ENCODE data around the gene LPAR1. TPM values are rescaled to one million over a fixed set of nuclear protein-coding genes. Genes with fewer than 3 reads are reported as not detected.
A peak's percentile ranks its signal among the peaks of the same experiment; 100 is the strongest.

Gene LPAR1
- total RNA-seq, 1 experiment from 2014 or later = 4.9 TPM

DNA sequence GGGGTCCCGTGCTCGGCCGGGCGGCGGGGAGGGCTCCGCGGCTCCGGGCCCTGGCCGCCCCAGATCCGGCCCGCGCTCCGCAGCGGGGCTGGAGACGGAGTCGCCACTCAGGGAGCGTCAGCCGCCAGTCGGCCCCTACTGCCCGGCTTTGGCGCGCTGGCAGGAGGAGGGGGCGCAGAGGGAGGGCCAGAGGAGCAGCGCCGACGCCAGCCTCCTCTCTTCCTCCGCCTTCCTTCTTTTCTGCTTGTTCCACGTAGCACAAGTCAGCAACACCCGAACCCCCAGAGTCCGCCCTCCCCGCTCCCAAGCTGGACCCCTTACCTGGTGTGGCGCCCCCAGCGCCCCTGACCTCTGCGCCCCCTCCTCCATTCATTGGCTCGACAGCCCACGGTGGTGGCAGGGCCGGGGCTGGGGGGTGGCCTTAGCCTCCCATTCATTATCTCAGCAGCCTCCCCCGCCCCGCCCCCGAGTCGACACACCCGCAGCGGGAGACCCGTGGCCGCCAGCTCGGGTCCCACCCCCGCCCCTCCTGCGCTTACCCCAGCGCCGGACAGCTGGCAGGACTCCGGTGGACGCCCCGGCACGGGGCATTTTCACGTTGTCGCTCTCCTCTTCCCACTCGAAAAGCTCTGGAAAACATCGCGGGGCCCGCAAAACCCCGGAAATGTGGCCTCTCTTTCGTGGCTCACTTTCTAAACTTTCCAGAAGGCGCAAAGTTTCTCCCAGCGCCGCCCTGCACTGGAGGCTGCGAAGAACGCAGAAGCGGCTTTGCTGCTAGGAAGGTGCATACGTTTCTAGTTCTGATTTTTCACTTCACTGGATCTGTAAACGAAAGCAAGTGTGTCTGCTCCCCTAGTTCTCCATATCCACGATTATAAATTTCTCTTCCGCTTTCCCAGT is at the start of gene LPAR1 (continued):
- TF ChIP-seq E2F5 (CRISPR knock-in tag; IDR thresholded peaks at IDR 0.05) (no peak), TCF7 (CRISPR knock-in tag; IDR thresholded peaks at IDR 0.05; ENCODE audit: low read depth) (no peak)
- TF ChIP-seq, protein P1, sequence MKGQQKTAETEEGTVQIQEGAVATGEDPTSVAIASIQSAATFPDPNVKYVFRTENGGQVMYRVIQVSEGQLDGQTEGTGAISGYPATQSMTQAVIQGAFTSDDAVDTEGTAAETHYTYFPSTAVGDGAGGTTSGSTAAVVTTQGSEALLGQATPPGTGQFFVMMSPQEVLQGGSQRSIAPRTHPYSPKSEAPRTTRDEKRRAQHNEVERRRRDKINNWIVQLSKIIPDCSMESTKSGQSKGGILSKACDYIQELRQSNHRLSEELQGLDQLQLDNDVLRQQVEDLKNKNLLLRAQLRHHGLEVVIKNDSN (CRISPR knock-in tag; IDR thresholded peaks at IDR 0.05) = no peak

GRCh38 chr9:111078391-111079038 is 40.2 kb upstream of the LPAR1 start:
- DNase-seq (ENCODE audit: low spot score) = no peak
- TF ChIP-seq GTF2I (CRISPR knock-in tag; conservative IDR thresholded peaks at IDR 0.05) (no peak), OVOL2 (CRISPR knock-in tag; IDR thresholded peaks at IDR 0.05; ENCODE audit: borderline replicate concordance) (no peak), JUN (CRISPR knock-in tag; IDR thresholded peaks at IDR 0.05) (no peak), ZNF121 (CRISPR knock-in tag; IDR thresholded peaks at IDR 0.05) (no peak), NFE2L1 (CRISPR knock-in tag; IDR thresholded peaks at IDR 0.05) (no peak), IRF2 (CRISPR knock-in tag; IDR thresholded peaks at IDR 0.05; ENCODE audit: borderline replicate concordance, low read depth) (no peak), NR2C2 (CRISPR knock-in tag; IDR thresholded peaks at IDR 0.05) (no peak), FOXJ3 (CRISPR knock-in tag; IDR thresholded peaks at IDR 0.05; ENCODE audit: borderline replicate concordance) (no peak)
- TF ChIP-seq, protein P2, sequence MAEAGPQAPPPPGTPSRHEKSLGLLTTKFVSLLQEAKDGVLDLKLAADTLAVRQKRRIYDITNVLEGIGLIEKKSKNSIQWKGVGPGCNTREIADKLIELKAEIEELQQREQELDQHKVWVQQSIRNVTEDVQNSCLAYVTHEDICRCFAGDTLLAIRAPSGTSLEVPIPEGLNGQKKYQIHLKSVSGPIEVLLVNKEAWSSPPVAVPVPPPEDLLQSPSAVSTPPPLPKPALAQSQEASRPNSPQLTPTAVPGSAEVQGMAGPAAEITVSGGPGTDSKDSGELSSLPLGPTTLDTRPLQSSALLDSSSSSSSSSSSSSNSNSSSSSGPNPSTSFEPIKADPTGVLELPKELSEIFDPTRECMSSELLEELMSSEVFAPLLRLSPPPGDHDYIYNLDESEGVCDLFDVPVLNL (CRISPR knock-in tag; IDR thresholded peaks at IDR 0.05; ENCODE audit: borderline replicate concordance, low read depth) = no peak
- CTCF ChIA-PET = no interaction called here
- H3K4me3 Mint-ChIP-seq = no peak overlapping the region
- 0 out of 2 replicates have a peak overlapping the region, but pooled peaks have one; percentile 7 for H3K27ac Mint-ChIP-seq
- no peaks in the 10 kb centered on the region for H3K9me3 Mint-ChIP-seq
- no peaks in the 10 kb centered on the region for H3K27me3 Mint-ChIP-seq (ENCODE audit: low read depth)
- no peaks in the 10 kb centered on the region for H3K36me3 Mint-ChIP-seq
- no peaks in the 10 kb centered on the region for H3K4me1 Mint-ChIP-seq
- no peak for ATAC-seq
- POLR2A ChIA-PET = no interaction called here

GRCh38 chr9:111076519-111076918 is 38.2 kb upstream of the LPAR1 start:
- TF ChIP-seq NFYB (CRISPR knock-in tag; conservative IDR thresholded peaks at IDR 0.05; ENCODE audit: low read depth) (no peak), EMX1 (CRISPR knock-in tag; IDR thresholded peaks at IDR 0.05) (no peak), RELA (CRISPR knock-in tag; IDR thresholded peaks at IDR 0.05; ENCODE audit: borderline replicate concordance) (no peak), ATF1 (CRISPR knock-in tag; IDR thresholded peaks at IDR 0.05) (no peak), IRF2 (CRISPR knock-in tag; IDR thresholded peaks at IDR 0.05; ENCODE audit: borderline replicate concordance, low read depth) (no peak), ZBTB21 (CRISPR knock-in tag; IDR thresholded peaks at IDR 0.05; ENCODE audit: borderline replicate concordance) (no peak), NR1H2 (CRISPR knock-in tag; IDR thresholded peaks at IDR 0.05) (no peak), ZNF232 (CRISPR knock-in tag; IDR thresholded peaks at IDR 0.05) (no peak)
- TF ChIP-seq, protein P3, sequence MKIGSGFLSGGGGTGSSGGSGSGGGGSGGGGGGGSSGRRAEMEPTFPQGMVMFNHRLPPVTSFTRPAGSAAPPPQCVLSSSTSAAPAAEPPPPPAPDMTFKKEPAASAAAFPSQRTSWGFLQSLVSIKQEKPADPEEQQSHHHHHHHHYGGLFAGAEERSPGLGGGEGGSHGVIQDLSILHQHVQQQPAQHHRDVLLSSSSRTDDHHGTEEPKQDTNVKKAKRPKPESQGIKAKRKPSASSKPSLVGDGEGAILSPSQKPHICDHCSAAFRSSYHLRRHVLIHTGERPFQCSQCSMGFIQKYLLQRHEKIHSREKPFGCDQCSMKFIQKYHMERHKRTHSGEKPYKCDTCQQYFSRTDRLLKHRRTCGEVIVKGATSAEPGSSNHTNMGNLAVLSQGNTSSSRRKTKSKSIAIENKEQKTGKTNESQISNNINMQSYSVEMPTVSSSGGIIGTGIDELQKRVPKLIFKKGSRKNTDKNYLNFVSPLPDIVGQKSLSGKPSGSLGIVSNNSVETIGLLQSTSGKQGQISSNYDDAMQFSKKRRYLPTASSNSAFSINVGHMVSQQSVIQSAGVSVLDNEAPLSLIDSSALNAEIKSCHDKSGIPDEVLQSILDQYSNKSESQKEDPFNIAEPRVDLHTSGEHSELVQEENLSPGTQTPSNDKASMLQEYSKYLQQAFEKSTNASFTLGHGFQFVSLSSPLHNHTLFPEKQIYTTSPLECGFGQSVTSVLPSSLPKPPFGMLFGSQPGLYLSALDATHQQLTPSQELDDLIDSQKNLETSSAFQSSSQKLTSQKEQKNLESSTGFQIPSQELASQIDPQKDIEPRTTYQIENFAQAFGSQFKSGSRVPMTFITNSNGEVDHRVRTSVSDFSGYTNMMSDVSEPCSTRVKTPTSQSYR (CRISPR knock-in tag; IDR thresholded peaks at IDR 0.05) = no peak
- TF ChIP-seq, protein P4, sequence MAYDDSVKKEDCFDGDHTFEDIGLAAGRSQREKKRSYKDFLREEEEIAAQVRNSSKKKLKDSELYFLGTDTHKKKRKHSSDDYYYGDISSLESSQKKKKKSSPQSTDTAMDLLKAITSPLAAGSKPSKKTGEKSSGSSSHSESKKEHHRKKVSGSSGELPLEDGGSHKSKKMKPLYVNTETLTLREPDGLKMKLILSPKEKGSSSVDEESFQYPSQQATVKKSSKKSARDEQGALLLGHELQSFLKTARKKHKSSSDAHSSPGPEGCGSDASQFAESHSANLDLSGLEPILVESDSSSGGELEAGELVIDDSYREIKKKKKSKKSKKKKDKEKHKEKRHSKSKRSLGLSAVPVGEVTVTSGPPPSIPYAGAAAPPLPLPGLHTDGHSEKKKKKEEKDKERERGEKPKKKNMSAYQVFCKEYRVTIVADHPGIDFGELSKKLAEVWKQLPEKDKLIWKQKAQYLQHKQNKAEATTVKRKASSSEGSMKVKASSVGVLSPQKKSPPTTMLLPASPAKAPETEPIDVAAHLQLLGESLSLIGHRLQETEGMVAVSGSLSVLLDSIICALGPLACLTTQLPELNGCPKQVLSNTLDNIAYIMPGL (CRISPR knock-in tag; IDR thresholded peaks at IDR 0.05) = no peak
- ATAC-seq = no peak
- Mint-ChIP-seq H3K27me3 (ENCODE audit: low read depth) (no peaks in the 10 kb centered on the region), H3K9me3 (no peaks in the 10 kb centered on the region), H3K36me3 (no peaks in the 10 kb centered on the region), H3K4me1 (no peaks in the 10 kb centered on the region), H3K27ac (no peak overlapping the region), H3K4me3 (no peak overlapping the region)
- CTCF ChIA-PET = no interaction called here
- DNase-seq (ENCODE audit: low spot score) = no peak
- POLR2A ChIA-PET = no interaction called here
